CD4-positive, alpha-beta T cell (primary cell): ENCODE results near the gene TOR1A. TPM values are rescaled to one million over a fixed set of nuclear protein-coding genes. Genes with fewer than 3 reads are reported as not detected.

ENCODE experiments used
- ATAC-seq: fragments of 200-7000 bp; cut with Tn5 transposase; one replicate; pipeline ENCODE4 v1.10.0; 2022; ENCODE audit warnings: mild to moderate bottlenecking; ENCODE audit not compliant: poor library complexity
- CTCF ChIA-PET: fragments of 350-600 bp; sonication (Branson Sonifier 250); formaldehyde crosslinking; loops from one replicate; lab custom pipeline; 2021; ENCODE audit warnings: antibody characterized with exemption, inconsistent platforms; lab: Charles Lee
- POLR2A ChIA-PET: fragments of 350-600 bp; sonication (Branson Sonifier 250); formaldehyde crosslinking; loops from one replicate; lab custom pipeline; 2021; ENCODE audit warnings: antibody characterized with exemption, inconsistent platforms; lab: Charles Lee
- DNase-seq, 14 experiments: peaks; one replicate each; pipeline ENCODE4 v3.0.0-alpha.2; 2013 to 2020; ENCODE audit warnings: mixed read lengths in 2 of 14
- H3K27ac ChIP-seq, 2 donors: one replicate each; pipeline versions ENCODE4 v1.5.1 to v1.7.0; 2013; ENCODE audit warnings: low read length in 2 of 2, low read depth in 1 of 2, mild to moderate bottlenecking in 1 of 2
- H3K27me3 ChIP-seq, 2 experiments: 1 replicate in 1 of 2; 2 replicates in 1 of 2; pipeline versions ENCODE4 v1.6.1 to v1.7.0; 2013; ENCODE audit warnings: low read length in 2 of 2, control low read depth in 1 of 2, mild to moderate bottlenecking in 1 of 2, moderate library complexity in 1 of 2; ENCODE audit not compliant: insufficient read depth in 2 of 2, control insufficient read depth in 1 of 2
- H3K36me3 ChIP-seq: one replicate; pipeline ENCODE4 v1.6.1; 2013; ENCODE audit warnings: low read length, control low read depth; ENCODE audit not compliant: insufficient read depth
- H3K4me1 ChIP-seq: one replicate; pipeline ENCODE4 v1.6.1; 2013; ENCODE audit warnings: low read length, control low read depth; ENCODE audit not compliant: insufficient read depth
- H3K4me3 ChIP-seq: one replicate; pipeline ENCODE4 v1.5.1; 2013; ENCODE audit warnings: mild to moderate bottlenecking, low read length, moderate library complexity
- H3K9me3 ChIP-seq, 2 experiments: 1 replicate in 1 of 2; 2 replicates in 1 of 2; pipeline versions ENCODE4 v1.6.1 to v1.7.0; 2013; ENCODE audit warnings: low read length in 2 of 2, mild to moderate bottlenecking in 2 of 2, control low read depth in 1 of 2, moderate library complexity in 1 of 2; ENCODE audit not compliant: control insufficient read depth in 1 of 2, insufficient read depth in 1 of 2
- H3K27ac Mint-ChIP-seq: one replicate; pipeline ENCODE4 v1.8.0; 2020; ENCODE audit warnings: mixed read lengths
- H3K27me3 Mint-ChIP-seq: one replicate; pipeline ENCODE4 v1.8.0; 2021; ENCODE audit warnings: mixed read lengths
- H3K36me3 Mint-ChIP-seq: one replicate; pipeline ENCODE4 v1.8.0; 2021; ENCODE audit warnings: low read depth, mixed read lengths
- H3K4me1 Mint-ChIP-seq: one replicate; pipeline ENCODE4 v1.8.0; 2021; ENCODE audit warnings: low read depth, mixed read lengths
- H3K4me3 Mint-ChIP-seq: one replicate; pipeline ENCODE4 v1.8.0; 2020; ENCODE audit warnings: mild to moderate bottlenecking, mixed read lengths
- H3K9me3 Mint-ChIP-seq: one replicate; pipeline ENCODE4 v1.8.0; 2020; ENCODE audit warnings: mixed read lengths
- intact Hi-C, 2 experiments: fragments of 100-400 bp; cut with DNase I in 1 of 2; cut with micrococcal nuclease in 1 of 2; formaldehyde crosslinking; loops; one replicate each; pipeline versions ENCODE4 v1.15.1 to v1.9.0; 2023 to 2025; cut with DNase I, micrococcal nuclease
- total RNA-seq, 174 experiments: library from RNA in 2 of 174; stranded (reverse) in 2 of 174; gene quantifications; one replicate each; pipeline ENCODE4 v1.2.3 and lab custom pipeline; 2021 to 2026
- TF ChIP-seq, protein P1 (sequence below): fragments of 200-600 bp; IDR thresholded peaks from one replicate; pipeline ENCODE4 v1.8.0; 2022; ENCODE audit warnings: antibody characterized with exemption, mild to moderate bottlenecking

TOR1A gene
- total RNA-seq, 2 experiments from 2014 or later = 12.6 to 13.9 TPM

DNA sequence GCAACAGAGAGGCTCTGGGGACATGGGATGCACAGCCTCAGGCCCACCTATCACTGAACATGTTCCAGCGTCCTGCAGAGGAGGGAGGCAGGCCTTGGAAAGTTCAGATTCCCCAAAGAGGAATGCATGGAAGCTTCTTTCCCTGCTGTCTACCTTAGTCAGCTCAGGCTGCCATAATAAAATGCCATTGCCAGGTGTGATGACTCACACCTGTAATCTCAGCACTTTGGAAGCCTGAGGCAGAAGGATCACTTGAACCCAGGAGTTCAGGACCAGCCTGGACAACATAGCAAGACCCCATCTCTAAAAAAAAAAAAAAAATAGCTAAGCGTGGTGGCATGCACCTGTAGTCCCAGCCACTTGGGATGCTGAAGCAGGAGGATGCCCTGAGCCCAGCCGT is 45.5 kb downstream of the TOR1A start:
- Histone ChIP-seq H3K27me3 (peaks cover 5 to 11% of the 10 kb centered on the region in 2 experiments), H3K27ac (no peak overlapping the region), H3K9me3 (no peaks in the 10 kb centered on the region), H3K4me3 (no peak overlapping the region), H3K4me1 (peaks cover 9% of the 10 kb centered on the region), H3K36me3 (no peaks in the 10 kb centered on the region)
- intact Hi-C loops = no loop called here
- DNase-seq = no peak
- H3K36me3 Mint-ChIP-seq = no peaks in the 10 kb centered on the region
- ChIA-PET CTCF (interaction anchor here (1.0 kb wide), 1 partner anchor 52 kb away, joined by 4 read pairs; no protein-coding TSS in a partner anchor), POLR2A (no interaction called here)
- no peak overlapping the region for H3K27ac Mint-ChIP-seq
- no peak overlapping the region for H3K4me3 Mint-ChIP-seq
- H3K9me3 Mint-ChIP-seq = no peaks in the 10 kb centered on the region
- peaks cover 9% of the 10 kb centered on the region for H3K4me1 Mint-ChIP-seq
- no peak for ATAC-seq
- peaks cover 13% of the 10 kb centered on the region for H3K27me3 Mint-ChIP-seq
- TF ChIP-seq, protein P1, sequence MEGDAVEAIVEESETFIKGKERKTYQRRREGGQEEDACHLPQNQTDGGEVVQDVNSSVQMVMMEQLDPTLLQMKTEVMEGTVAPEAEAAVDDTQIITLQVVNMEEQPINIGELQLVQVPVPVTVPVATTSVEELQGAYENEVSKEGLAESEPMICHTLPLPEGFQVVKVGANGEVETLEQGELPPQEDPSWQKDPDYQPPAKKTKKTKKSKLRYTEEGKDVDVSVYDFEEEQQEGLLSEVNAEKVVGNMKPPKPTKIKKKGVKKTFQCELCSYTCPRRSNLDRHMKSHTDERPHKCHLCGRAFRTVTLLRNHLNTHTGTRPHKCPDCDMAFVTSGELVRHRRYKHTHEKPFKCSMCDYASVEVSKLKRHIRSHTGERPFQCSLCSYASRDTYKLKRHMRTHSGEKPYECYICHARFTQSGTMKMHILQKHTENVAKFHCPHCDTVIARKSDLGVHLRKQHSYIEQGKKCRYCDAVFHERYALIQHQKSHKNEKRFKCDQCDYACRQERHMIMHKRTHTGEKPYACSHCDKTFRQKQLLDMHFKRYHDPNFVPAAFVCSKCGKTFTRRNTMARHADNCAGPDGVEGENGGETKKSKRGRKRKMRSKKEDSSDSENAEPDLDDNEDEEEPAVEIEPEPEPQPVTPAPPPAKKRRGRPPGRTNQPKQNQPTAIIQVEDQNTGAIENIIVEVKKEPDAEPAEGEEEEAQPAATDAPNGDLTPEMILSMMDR = no peak

DNA sequence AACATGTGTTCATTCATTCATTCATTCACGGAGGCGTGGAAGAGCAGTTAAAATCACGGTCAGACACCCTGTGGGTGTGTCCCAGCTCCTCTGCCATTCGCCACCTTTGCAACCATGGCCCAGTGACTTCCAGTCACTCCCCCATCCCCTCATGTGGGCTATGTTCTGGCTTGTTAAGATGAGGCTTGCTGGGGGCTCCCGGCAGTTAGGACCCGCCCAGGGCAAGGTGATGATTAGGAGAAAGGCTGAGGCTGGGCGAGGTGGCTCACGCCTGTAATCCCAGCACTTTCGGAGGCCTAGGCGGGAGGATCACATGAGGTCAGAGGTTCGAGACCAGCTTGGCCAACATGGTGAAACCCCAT is 46.2 kb downstream of the TOR1A start:
- Mint-ChIP-seq H3K4me1 (peaks cover 9% of the 10 kb centered on the region), H3K27ac (no peak overlapping the region), H3K9me3 (no peaks in the 10 kb centered on the region), H3K27me3 (peaks cover 13% of the 10 kb centered on the region), H3K36me3 (no peaks in the 10 kb centered on the region), H3K4me3 (no peak overlapping the region)
- no peaks in the 10 kb centered on the region for H3K9me3 ChIP-seq
- CTCF ChIA-PET = no interaction called here
- POLR2A ChIA-PET = no interaction called here
- TF ChIP-seq, protein P1 = no peak
- intact Hi-C loops = no loop called here
- no peak overlapping the region for H3K4me3 ChIP-seq
- H3K27ac ChIP-seq = no peak overlapping the region
- peaks cover 5 to 11% of the 10 kb centered on the region in 2 experiments for H3K27me3 ChIP-seq
- H3K4me1 ChIP-seq = peaks cover 9% of the 10 kb centered on the region
- no peaks in the 10 kb centered on the region for H3K36me3 ChIP-seq
- no peak for DNase-seq
- peak; percentile 53 for ATAC-seq

DNA sequence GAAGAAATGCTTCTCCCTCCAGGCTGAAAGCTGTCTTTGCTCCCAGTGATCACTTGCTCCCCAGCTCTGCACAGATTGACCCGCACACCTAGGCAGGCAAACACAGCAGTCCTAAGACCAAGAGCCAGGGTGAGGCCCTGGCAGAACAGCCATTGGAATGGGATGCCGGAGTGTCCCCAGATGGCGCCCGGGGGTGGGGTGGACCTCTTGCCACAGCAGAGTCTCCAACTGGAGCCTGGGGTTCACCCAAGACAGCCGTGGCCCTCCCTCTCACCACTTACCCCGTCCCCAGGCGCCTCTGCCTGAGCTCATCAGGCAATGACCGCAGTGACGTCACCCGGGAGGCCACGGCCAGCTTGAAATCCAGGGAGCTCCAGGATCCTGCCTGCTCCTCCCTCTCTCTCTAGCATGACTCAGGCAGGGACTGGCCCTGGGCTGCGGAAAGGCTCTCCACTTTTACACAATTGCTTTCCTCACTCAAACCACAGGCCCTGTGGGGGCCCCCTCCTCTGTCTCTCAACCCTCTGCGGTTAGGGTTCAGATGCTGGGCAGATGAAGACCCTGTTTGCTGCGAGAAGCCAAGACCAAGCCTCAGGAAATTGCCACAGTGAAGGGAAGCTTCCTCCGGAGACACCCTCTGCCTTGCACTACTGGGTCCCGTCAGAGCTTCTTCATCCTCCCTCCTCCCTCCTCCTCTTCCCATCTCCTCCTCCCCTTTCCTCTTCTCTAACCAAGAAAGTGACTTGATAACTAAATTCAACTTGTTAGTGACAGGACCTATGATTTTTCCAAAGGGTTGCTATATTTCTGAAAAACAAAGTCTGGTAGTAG is 46.8 kb downstream of the TOR1A start:
- CTCF ChIA-PET = interaction anchor here (0.9 to 2.2 kb wide), 2 partner anchors 40 to 51 kb away, joined by 3 to 6 read pairs; no protein-coding TSS in a partner anchor
- Histone ChIP-seq H3K36me3 (no peaks in the 10 kb centered on the region), H3K27me3 (peaks cover 5 to 11% of the 10 kb centered on the region in 2 experiments), H3K4me3 (no peak overlapping the region), H3K4me1 (peaks cover 9% of the 10 kb centered on the region), H3K27ac (no peak overlapping the region), H3K9me3 (no peaks in the 10 kb centered on the region)
- POLR2A ChIA-PET = no interaction called here
- H3K9me3 Mint-ChIP-seq = no peaks in the 10 kb centered on the region
- DNase-seq = peak in 7 of 14 experiments; percentile 4 to 86 (median 32)
- peak; percentile 66 for ATAC-seq
- H3K27me3 Mint-ChIP-seq = peaks cover 13% of the 10 kb centered on the region
- TF ChIP-seq, protein P1 = no peak
- H3K4me1 Mint-ChIP-seq = peaks cover 9% of the 10 kb centered on the region
- no peaks in the 10 kb centered on the region for H3K36me3 Mint-ChIP-seq
- no peak overlapping the region for H3K27ac Mint-ChIP-seq
- intact Hi-C loops = no loop called here
- no peak overlapping the region for H3K4me3 Mint-ChIP-seq
